ENCODE measurements around the gene MOB1B.
"Not testable (repeated sequence)": the region's sequence is repeated elsewhere in the genome, so short reads cannot be mapped to it uniquely, and the experiment has no call there.

The MOB1B gene

DNA sequence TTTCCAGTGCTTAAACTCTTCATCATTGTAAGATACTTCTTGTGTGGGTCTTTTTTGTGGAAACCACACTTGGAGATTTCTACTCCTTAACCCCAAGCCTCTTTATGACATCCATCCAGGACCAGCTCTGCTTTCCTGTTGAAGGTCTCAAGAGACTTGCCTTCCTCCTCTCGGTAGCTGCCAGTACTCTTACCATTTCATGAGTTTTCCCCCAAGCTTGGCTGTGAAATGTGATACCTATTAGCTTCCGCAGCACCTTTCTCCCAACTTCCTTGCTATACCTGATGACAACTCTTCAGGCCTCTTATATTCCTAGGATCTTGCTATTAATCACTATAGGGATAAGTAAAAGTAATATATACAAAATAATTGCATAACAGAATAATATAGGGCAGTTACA is 89.4 kb downstream of the MOB1B start:
- WGBS, 2 experiments, result 82 to 88% methylated on average over 2 of the region's 2 CpGs

DNA sequence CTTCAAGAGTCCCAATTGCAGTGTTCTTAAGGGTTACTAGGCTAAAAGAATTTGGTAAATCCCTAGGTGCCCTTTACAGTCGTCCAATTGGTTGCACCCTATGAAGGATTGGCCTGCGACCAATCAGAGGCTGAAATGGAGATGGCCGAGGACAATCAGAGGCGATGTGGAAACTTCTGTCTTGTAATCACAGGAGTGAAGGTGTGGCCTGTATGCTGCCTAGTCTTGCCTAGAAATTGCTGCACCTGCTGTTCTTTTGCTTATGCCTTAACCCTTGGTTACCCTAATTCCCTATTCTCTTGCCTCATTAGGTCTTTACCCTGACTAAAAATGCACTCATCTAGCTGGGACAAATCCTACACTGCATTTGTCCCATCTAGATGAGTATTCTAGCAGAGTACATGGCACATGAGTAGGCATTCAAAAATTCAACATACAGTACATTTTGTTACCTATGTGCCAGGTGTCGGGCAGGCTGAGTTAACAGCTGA is 90.3 kb downstream of the MOB1B start:
- no peak overlapping the region for H3K4me3 ChIP-seq (ENCODE audit: insufficient read depth, low read depth, low read length)

More for the DNA sequence above, 89.4 kb downstream of the MOB1B start:
- no peaks in the 10 kb centered on the region for H3K27me3 ChIP-seq (ENCODE audit: control insufficient read depth, insufficient read depth, low read length, poor library complexity, severe bottlenecking)
- no peak overlapping the region for H3K4me3 ChIP-seq (ENCODE audit: insufficient read depth, low read depth, low read length)
- H3K36me3 ChIP-seq (ENCODE audit: control insufficient read depth, insufficient read depth, low read length), result no peaks in the 10 kb centered on the region
- H3K9me3 ChIP-seq (ENCODE audit: control insufficient read depth, low read length), result no peaks in the 10 kb centered on the region
- no peak overlapping the region for H3K27ac ChIP-seq (ENCODE audit: insufficient read depth, low read depth, low read length, poor library complexity, severe bottlenecking)
- H3K4me1 ChIP-seq (ENCODE audit: control insufficient read depth, insufficient read depth, low read length), result peaks cover 5% of the 10 kb centered on the region

DNA sequence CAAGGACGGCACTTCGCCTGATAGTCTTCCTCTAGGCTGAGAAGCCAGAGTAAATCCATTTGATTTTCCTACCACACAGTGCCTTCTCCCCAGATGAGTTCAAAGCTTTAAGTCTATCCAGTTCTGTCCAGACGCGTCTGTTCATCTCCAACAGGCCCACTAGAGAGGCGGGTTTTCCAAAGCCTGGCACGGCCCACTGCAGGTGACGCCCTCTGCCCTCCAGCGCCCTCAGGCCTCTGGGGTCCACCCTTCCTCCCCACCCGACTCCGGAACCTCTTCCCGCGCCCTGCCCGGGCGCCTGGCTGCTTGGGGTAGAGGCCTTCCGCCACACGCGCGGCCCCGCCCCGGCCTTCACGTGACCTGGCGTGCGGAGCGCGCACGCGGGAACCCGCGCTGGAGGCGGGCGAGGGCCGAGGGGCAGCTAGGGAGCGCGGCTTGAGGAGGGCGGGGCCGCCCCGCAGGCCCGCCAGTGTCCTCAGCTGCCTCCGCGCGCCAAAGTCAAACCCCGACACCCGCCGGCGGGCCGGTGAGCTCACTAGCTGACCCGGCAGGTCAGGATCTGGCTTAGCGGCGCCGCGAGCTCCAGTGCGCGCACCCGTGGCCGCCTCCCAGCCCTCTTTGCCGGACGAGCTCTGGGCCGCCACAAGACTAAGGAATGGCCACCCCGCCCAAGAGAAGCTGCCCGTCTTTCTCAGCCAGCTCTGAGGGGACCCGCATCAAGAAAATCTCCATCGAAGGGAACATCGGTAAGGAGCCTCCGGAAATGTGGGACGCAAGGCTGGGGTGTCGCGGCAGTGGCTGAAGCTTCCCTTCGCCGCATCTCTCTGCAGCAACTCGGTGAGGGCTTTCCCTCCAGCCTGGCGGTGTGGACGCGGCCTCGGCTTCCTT is 91.3 kb downstream of the MOB1B start, which contains the start of gene DCK:
TSS of gene DCK (plus strand) at position 469 of the 888 bp plus-strand sequence. CDS start at position 656, 187 bp downstream.
- Histone ChIP-seq H3K4me3 (ENCODE audit: insufficient read depth, low read depth, low read length) (peak within 1 kb of the TSS; percentile 91), H3K27me3 (ENCODE audit: control insufficient read depth, insufficient read depth, low read length, poor library complexity, severe bottlenecking) (no peaks in the 10 kb centered on the region), H3K27ac (ENCODE audit: insufficient read depth, low read depth, low read length, poor library complexity, severe bottlenecking) (peak within 1 kb of the TSS; percentile 88), H3K36me3 (ENCODE audit: control insufficient read depth, insufficient read depth, low read length) (peaks cover 4% of the 10 kb centered on the region), H3K4me1 (ENCODE audit: control insufficient read depth, insufficient read depth, low read length) (peaks cover 5% of the 10 kb centered on the region), H3K9me3 (ENCODE audit: control insufficient read depth, low read length) (no peaks in the 10 kb centered on the region)
- WGBS, 2 experiments, result 2% methylated on average over 74 of the region's 74 CpGs

More for the DNA sequence above, 90.3 kb downstream of the MOB1B start:
- no peaks in the 10 kb centered on the region for H3K9me3 ChIP-seq (ENCODE audit: control insufficient read depth, low read length)
- no peaks in the 10 kb centered on the region for H3K36me3 ChIP-seq (ENCODE audit: control insufficient read depth, insufficient read depth, low read length)
- 92 to 93% methylated on average over 5 of the region's 5 CpGs for WGBS, 2 experiments
- H3K4me1 ChIP-seq (ENCODE audit: control insufficient read depth, insufficient read depth, low read length), result peaks cover 5% of the 10 kb centered on the region
- H3K27ac ChIP-seq (ENCODE audit: insufficient read depth, low read depth, low read length, poor library complexity, severe bottlenecking), result no peak overlapping the region
- H3K27me3 ChIP-seq (ENCODE audit: control insufficient read depth, insufficient read depth, low read length, poor library complexity, severe bottlenecking), result no peaks in the 10 kb centered on the region

DNA sequence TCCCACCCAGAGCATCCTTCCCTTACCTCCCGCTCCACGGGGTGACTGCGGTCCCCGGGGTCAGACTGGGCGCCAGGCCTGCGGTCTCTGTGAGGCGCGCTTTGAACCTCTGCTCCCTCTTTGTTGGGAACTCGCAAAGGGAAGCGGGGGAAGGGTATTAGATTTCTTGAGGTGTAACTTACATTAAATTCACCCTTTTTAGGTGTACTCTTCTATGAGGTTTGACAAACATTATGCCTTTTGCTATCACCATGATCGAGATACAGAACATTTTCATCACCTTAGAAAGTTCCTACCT is 91.8 kb downstream of the MOB1B start:
- H3K36me3 ChIP-seq (ENCODE audit: control insufficient read depth, insufficient read depth, low read length), result peaks cover 10% of the 10 kb centered on the region
- H3K27me3 ChIP-seq (ENCODE audit: control insufficient read depth, insufficient read depth, low read length, poor library complexity, severe bottlenecking), result no peaks in the 10 kb centered on the region
- WGBS, 2 experiments, result 2 to 4% methylated on average over 10 to 11 of the region's 11 CpGs
- H3K9me3 ChIP-seq (ENCODE audit: control insufficient read depth, low read length), result no peaks in the 10 kb centered on the region
- H3K4me1 ChIP-seq (ENCODE audit: control insufficient read depth, insufficient read depth, low read length), result peaks cover 5% of the 10 kb centered on the region
- H3K4me3 ChIP-seq (ENCODE audit: insufficient read depth, low read depth, low read length), result peak overlapping the region; percentile 91
- peak overlapping the region; percentile 88 for H3K27ac ChIP-seq (ENCODE audit: insufficient read depth, low read depth, low read length, poor library complexity, severe bottlenecking)

DNA sequence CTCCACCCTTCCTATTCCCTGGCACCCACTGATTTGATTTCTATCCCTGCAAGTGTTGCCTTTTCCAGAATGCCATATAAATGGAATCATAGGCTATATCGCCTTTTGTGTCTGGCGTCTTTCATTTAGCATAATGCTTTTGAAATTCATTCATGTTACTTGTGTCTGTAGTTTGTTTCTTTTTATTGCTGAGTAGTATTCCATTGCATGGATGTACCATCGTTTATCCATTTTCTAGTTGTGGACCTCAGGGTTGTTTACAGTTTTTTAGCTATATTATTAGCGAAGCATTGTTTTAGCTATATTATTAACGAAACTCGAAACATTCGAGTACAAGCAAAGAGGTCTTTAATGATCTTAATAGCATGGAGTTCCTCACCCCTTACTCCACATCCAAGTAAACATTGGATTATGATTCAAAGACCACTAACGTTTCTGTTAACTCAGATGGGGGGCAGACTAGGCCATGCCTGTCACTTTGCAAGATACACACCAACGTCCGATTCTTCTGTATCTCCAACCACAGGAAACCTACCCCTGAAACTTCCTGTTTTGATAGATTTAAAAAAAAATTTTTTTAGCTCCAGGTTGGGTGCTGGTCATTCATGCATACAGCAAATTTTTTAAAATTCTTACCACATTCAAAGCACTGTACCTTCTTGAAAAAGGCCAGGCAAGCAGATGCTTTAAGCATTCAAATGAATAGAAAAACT is 92.4 kb downstream of the MOB1B start:
- Histone ChIP-seq H3K27ac (ENCODE audit: insufficient read depth, low read depth, low read length, poor library complexity, severe bottlenecking) (no peak overlapping the region), H3K9me3 (ENCODE audit: control insufficient read depth, low read length) (no peaks in the 10 kb centered on the region), H3K4me1 (ENCODE audit: control insufficient read depth, insufficient read depth, low read length) (peaks cover 5% of the 10 kb centered on the region), H3K27me3 (ENCODE audit: control insufficient read depth, insufficient read depth, low read length, poor library complexity, severe bottlenecking) (no peaks in the 10 kb centered on the region), H3K36me3 (ENCODE audit: control insufficient read depth, insufficient read depth, low read length) (peaks cover 13% of the 10 kb centered on the region), H3K4me3 (ENCODE audit: insufficient read depth, low read depth, low read length) (peak overlapping the region; percentile 91)
- WGBS, 2 experiments, result 91% methylated on average over 10 of the region's 10 CpGs

DNA sequence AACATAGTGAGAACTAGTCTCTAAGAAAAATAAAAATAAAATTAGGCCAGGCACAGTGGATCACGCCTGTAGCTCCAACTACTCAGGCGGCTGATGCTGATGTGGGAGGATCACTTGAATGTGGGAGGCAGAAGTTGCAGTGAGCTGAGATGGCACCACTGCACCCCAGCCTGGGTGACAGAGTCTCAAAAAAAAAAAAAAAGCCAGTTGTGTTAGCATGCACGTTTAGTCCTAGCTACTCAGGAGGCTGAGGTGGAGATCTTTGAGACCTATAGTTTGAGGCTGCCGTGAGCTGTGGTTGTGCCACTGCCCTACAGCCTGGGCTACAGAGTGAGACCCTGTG is 93.8 kb downstream of the MOB1B start:
- Histone ChIP-seq H3K27me3 (ENCODE audit: control insufficient read depth, insufficient read depth, low read length, poor library complexity, severe bottlenecking) (no peaks in the 10 kb centered on the region), H3K36me3 (ENCODE audit: control insufficient read depth, insufficient read depth, low read length) (peaks cover 17% of the 10 kb centered on the region), H3K9me3 (ENCODE audit: control insufficient read depth, low read length) (no peaks in the 10 kb centered on the region), H3K27ac (ENCODE audit: insufficient read depth, low read depth, low read length, poor library complexity, severe bottlenecking) (no peak overlapping the region), H3K4me3 (ENCODE audit: insufficient read depth, low read depth, low read length) (no peak overlapping the region), H3K4me1 (ENCODE audit: control insufficient read depth, insufficient read depth, low read length) (peaks cover 5% of the 10 kb centered on the region)
- 74% methylated on average over 4 of the region's 4 CpGs for WGBS, 2 experiments

DNA sequence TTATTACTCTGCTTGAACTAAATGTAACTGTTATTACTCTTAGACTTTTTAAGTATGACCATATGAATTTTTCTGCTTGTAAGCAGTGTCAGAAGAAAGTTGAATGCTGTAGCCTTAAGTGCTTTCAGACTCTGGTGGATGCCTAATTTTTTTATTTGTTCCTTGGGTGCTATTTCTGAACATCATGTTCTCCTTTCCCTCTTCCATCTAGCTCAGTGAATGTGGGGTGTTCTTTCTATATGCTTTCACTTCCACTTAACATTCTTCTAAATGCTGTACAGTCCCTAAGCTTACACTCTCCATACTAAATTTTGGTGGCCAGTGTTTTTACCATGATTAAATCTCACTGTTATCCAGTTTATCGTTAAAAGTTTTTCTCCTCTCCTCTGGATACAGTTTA is 94.9 kb downstream of the MOB1B start:
- Histone ChIP-seq H3K36me3 (ENCODE audit: control insufficient read depth, insufficient read depth, low read length) (peaks cover 17% of the 10 kb centered on the region), H3K9me3 (ENCODE audit: control insufficient read depth, low read length) (no peaks in the 10 kb centered on the region), H3K27ac (ENCODE audit: insufficient read depth, low read depth, low read length, poor library complexity, severe bottlenecking) (no peak overlapping the region), H3K27me3 (ENCODE audit: control insufficient read depth, insufficient read depth, low read length, poor library complexity, severe bottlenecking) (no peaks in the 10 kb centered on the region), H3K4me1 (ENCODE audit: control insufficient read depth, insufficient read depth, low read length) (peaks cover 3% of the 10 kb centered on the region), H3K4me3 (ENCODE audit: insufficient read depth, low read depth, low read length) (no peak overlapping the region)
- 88 to 94% methylated on average over 1 of the region's 1 CpG for WGBS, 2 experiments

DNA sequence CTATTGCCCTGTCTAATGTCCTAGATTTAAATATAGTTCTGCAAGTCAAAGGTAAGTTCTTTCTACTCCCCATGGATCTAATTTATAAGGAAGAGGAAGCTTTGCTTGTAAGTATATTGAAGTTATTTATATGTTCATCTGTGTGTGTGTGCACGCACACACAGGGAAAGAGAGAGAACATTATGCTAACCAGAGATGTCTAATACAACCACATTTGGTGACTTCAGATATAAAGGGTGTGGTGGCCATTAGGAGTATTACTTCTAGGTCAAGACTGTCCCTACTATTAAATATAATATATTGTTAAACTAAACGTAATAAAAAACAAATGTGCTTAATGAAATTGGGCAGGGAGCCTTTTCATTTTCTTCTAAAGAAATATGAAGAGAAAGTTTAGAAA is 95.4 kb downstream of the MOB1B start:
- Histone ChIP-seq H3K4me3 (ENCODE audit: insufficient read depth, low read depth, low read length) (no peak overlapping the region), H3K27me3 (ENCODE audit: control insufficient read depth, insufficient read depth, low read length, poor library complexity, severe bottlenecking) (no peaks in the 10 kb centered on the region), H3K9me3 (ENCODE audit: control insufficient read depth, low read length) (no peaks in the 10 kb centered on the region), H3K4me1 (ENCODE audit: control insufficient read depth, insufficient read depth, low read length) (no peaks in the 10 kb centered on the region), H3K36me3 (ENCODE audit: control insufficient read depth, insufficient read depth, low read length) (peaks cover 17% of the 10 kb centered on the region), H3K27ac (ENCODE audit: insufficient read depth, low read depth, low read length, poor library complexity, severe bottlenecking) (no peak overlapping the region)
- 100% methylated on average over 2 of the region's 2 CpGs for WGBS, 2 experiments

DNA sequence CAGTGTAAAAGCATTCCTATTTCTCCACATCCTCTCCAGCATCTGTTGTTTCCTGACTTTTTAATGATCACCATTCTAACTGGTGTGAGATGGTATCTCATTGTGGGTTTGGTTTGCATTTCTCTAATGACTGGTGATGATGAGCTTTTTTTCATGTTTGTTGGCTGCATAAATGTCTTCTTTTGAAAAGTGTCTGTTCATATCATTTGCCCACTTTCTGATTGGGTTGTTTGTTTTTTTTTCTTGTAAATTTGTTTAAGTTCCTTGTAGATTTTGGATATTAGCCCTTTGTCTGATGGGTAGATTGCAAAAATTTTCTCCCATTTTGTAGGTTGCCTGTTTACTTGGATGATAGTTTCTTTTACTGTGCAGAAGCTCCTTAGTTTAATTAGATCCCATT is 97.5 kb downstream of the MOB1B start:
- not testable (repeated sequence) for H3K9me3 ChIP-seq (ENCODE audit: control insufficient read depth, low read length); H3K27me3 ChIP-seq (ENCODE audit: control insufficient read depth, insufficient read depth, low read length, poor library complexity, severe bottlenecking)
- peaks cover 17% of the 10 kb centered on the region for H3K36me3 ChIP-seq (ENCODE audit: control insufficient read depth, insufficient read depth, low read length)

DNA sequence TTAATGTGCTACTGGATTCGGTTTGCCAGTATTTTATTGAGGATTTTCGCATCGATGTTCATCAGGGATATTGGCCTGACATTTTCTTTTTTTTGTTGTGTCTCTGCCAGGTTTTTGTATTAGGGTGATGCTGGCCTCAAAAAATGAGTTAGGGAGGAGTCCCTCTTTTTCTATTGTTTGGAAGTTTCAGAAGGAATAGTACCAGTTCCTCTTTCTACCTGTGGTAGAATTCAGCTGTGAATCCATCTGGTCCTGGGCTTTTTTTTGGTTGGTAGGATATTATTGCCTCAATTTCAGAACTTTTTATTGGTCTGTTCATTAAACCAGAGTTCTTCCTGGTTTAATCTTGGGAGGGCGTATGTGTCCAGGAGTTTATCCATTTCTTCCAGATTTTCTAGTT is 99.2 kb downstream of the MOB1B start:
- H3K27me3 ChIP-seq (ENCODE audit: control insufficient read depth, insufficient read depth, low read length, poor library complexity, severe bottlenecking); H3K4me1 ChIP-seq (ENCODE audit: control insufficient read depth, insufficient read depth, low read length); H3K9me3 ChIP-seq (ENCODE audit: control insufficient read depth, low read length); H3K4me3 ChIP-seq (ENCODE audit: insufficient read depth, low read depth, low read length); H3K27ac ChIP-seq (ENCODE audit: insufficient read depth, low read depth, low read length, poor library complexity, severe bottlenecking): not testable (repeated sequence)
- 93 to 94% methylated on average over 4 of the region's 4 CpGs for WGBS, 2 experiments
- peaks cover 17% of the 10 kb centered on the region for H3K36me3 ChIP-seq (ENCODE audit: control insufficient read depth, insufficient read depth, low read length)

More for the DNA sequence above, 97.5 kb downstream of the MOB1B start:
- not testable (repeated sequence) for H3K27ac ChIP-seq (ENCODE audit: insufficient read depth, low read depth, low read length, poor library complexity, severe bottlenecking); H3K4me1 ChIP-seq (ENCODE audit: control insufficient read depth, insufficient read depth, low read length); H3K4me3 ChIP-seq (ENCODE audit: insufficient read depth, low read depth, low read length)

All from ectodermal cell (in vitro differentiated cells).